ENCODE results near the gene NDUFA8.

- TF ChIP-seq CTCF (optimal IDR thresholded peaks at IDR 0.05 in 1 of 3, IDR thresholded peaks at IDR 0.05 in 1 of 3, conservative IDR thresholded peaks at IDR 0.05 in 1 of 3; ENCODE audit: extremely low read depth in 1 of 3, insufficient read depth in 2 of 3, low read length in 3 of 3) = no peak
- TF ChIP-seq EZH2 (IDR thresholded peaks at IDR 0.05; ENCODE audit: low read length) = no peak
Observed at GRCh38 chr9:122128007-122128968, 31.3 kb downstream of the NDUFA8 start.
